ENCODE data around the gene MAP3K10.

GRCh38 chr19:40245506-40246128, 54.4 kb downstream of the MAP3K10 start:
- no peak for TF ChIP-seq POLR2AphosphoS5 (IDR thresholded peaks at IDR 0.05; ENCODE audit: borderline replicate concordance, low read depth, low read length)
- TF ChIP-seq EZH2 (IDR thresholded peaks at IDR 0.05): no peak
- TF ChIP-seq FOXP2 (optimal IDR thresholded peaks at IDR 0.05; ENCODE audit: control extremely low read depth, extremely low read length, insufficient read depth): no peak

Measured in SK-N-MC (cell line).